ENCODE measurements around the gene MYEF2. TPM values are rescaled to one million over a fixed set of nuclear protein-coding genes. Genes with fewer than 3 reads are reported as not detected.

The MYEF2 gene
- polyA plus RNA-seq, 3 donors, result 0.37 TPM; not detected in 2

- no CpG with 5 or more reads among the region's 5 CpGs for WGBS (ENCODE audit: insufficient coverage)
- Mint-ChIP-seq H3K36me3 (no peaks in the 10 kb centered on the region), H3K4me1 (no peaks in the 10 kb centered on the region), H3K4me3 (no peak overlapping the region), H3K9me3 (peaks cover 0 to 2% (median 0%) of the 10 kb centered on the region in 7 donors), H3K27ac (no peak overlapping the region), H3K27me3 (ENCODE audit: low read depth in 3 of 3) (peaks cover 5 to 9% (median 8%) of the 10 kb centered on the region in 3 donors)
- no peaks in the 10 kb centered on the region for H3K9me3 ChIP-seq (replicated peaks in 1 of 2; ENCODE audit: control insufficient read depth in 1 of 2, insufficient read depth in 1 of 2, low read length in 2 of 2)
- intact Hi-C loops (cut with micrococcal nuclease), result no loop called here
- H3K27ac ChIP-seq (ENCODE audit: low read depth in 1 of 2, low read length in 2 of 2), result no peak overlapping the region
- no peak overlapping the region for H3K9ac ChIP-seq (ENCODE audit: insufficient read depth, low read length, poor library complexity, severe bottlenecking)
- no peaks in the 10 kb centered on the region for H3K79me2 ChIP-seq (ENCODE audit: insufficient read depth, low read length)
- H4K20me1 ChIP-seq (ENCODE audit: insufficient read depth, low read length), result no peaks in the 10 kb centered on the region
- H3K4me2 ChIP-seq (replicated peaks; ENCODE audit: extremely low read depth, low read length, poor library complexity, severe bottlenecking), result no peak overlapping the region
- no peaks in the 10 kb centered on the region for H3K27me3 ChIP-seq (ENCODE audit: control insufficient read depth in 2 of 2, insufficient read depth in 2 of 2, low read length in 2 of 2)
- H3K36me3 ChIP-seq (replicated peaks in 1 of 2; ENCODE audit: control insufficient read depth in 1 of 2, insufficient read depth in 2 of 2, low read length in 2 of 2), result no peaks in the 10 kb centered on the region
- no peak overlapping the region for H2AFZ ChIP-seq (ENCODE audit: insufficient read depth, low read depth, low read length, poor library complexity, severe bottlenecking)
- H3K4me3 ChIP-seq (replicated peaks in 1 of 3; ENCODE audit: low read depth in 2 of 3, low read length in 3 of 3), result no peak overlapping the region
- no peak for DNase-seq
- H3K4me1 ChIP-seq (ENCODE audit: control insufficient read depth in 1 of 2, insufficient read depth in 2 of 2, low read length in 2 of 2), result no peaks in the 10 kb centered on the region
- no peak for TF ChIP-seq CTCF (IDR thresholded peaks at IDR 0.05)
These were observed 58.8 kb downstream of the MYEF2 start for GRCh38 chr15:48119277-48119676.

- DNase-seq, result no peak
- Histone ChIP-seq H3K27me3 (ENCODE audit: control insufficient read depth in 2 of 2, insufficient read depth in 2 of 2, low read length in 2 of 2) (no peaks in the 10 kb centered on the region), H3K9ac (ENCODE audit: insufficient read depth, low read length, poor library complexity, severe bottlenecking) (no peak overlapping the region), H3K4me1 (ENCODE audit: control insufficient read depth in 1 of 2, insufficient read depth in 2 of 2, low read length in 2 of 2) (no peaks in the 10 kb centered on the region), H3K79me2 (ENCODE audit: insufficient read depth, low read length) (no peaks in the 10 kb centered on the region), H4K20me1 (ENCODE audit: insufficient read depth, low read length) (no peaks in the 10 kb centered on the region), H3K9me3 (replicated peaks in 1 of 2; ENCODE audit: control insufficient read depth in 1 of 2, insufficient read depth in 1 of 2, low read length in 2 of 2) (no peaks in the 10 kb centered on the region), H3K4me2 (replicated peaks; ENCODE audit: extremely low read depth, low read length, poor library complexity, severe bottlenecking) (no peak overlapping the region), H3K36me3 (replicated peaks in 1 of 2; ENCODE audit: control insufficient read depth in 1 of 2, insufficient read depth in 2 of 2, low read length in 2 of 2) (no peaks in the 10 kb centered on the region), H3K4me3 (replicated peaks in 1 of 3; ENCODE audit: low read depth in 2 of 3, low read length in 3 of 3) (no peak overlapping the region), H2AFZ (ENCODE audit: insufficient read depth, low read depth, low read length, poor library complexity, severe bottlenecking) (no peak overlapping the region), H3K27ac (ENCODE audit: low read depth in 1 of 2, low read length in 2 of 2) (no peak overlapping the region)
- no peaks in the 10 kb centered on the region for H3K4me1 Mint-ChIP-seq
- 48% methylated on average over 3 of the region's 6 CpGs for WGBS (ENCODE audit: insufficient coverage)
- H3K36me3 Mint-ChIP-seq, result no peaks in the 10 kb centered on the region
- H3K4me3 Mint-ChIP-seq, result no peak overlapping the region
- no peak overlapping the region for H3K27ac Mint-ChIP-seq
- H3K9me3 Mint-ChIP-seq, result peaks cover 0 to 3% (median 0%) of the 10 kb centered on the region in 7 donors
- H3K27me3 Mint-ChIP-seq (ENCODE audit: low read depth in 3 of 3), result peaks cover 6 to 8% (median 8%) of the 10 kb centered on the region in 3 donors
- intact Hi-C loops (cut with micrococcal nuclease), result no loop called here
- no peak for TF ChIP-seq CTCF (IDR thresholded peaks at IDR 0.05)
These were observed 65.9 kb downstream of the MYEF2 start for GRCh38 chr15:48112242-48112641.
